ENCODE results near the gene CENPN. TPM values are rescaled to one million over a fixed set of nuclear protein-coding genes. Genes with fewer than 3 reads are reported as not detected.

The CENPN gene
- total and polyA plus RNA-seq, 10 donors, result 2.2 to 12.7 (median 6.2) TPM

- Histone ChIP-seq H3K27ac (peak overlapping the region in 3 of 8 donors; percentile 82 to 99 (median 98)), H3K4me3 (no peak overlapping the region), H3K4me1 (peaks cover 14 to 56% (median 38%) of the 10 kb centered on the region in 6 donors), H3K36me3 (no peaks in the 10 kb centered on the region), H3K27me3 (replicated peaks in 1 of 7) (no peaks in the 10 kb centered on the region), H3K9me3 (no peaks in the 10 kb centered on the region)
- TF ChIP-seq, protein P1, sequence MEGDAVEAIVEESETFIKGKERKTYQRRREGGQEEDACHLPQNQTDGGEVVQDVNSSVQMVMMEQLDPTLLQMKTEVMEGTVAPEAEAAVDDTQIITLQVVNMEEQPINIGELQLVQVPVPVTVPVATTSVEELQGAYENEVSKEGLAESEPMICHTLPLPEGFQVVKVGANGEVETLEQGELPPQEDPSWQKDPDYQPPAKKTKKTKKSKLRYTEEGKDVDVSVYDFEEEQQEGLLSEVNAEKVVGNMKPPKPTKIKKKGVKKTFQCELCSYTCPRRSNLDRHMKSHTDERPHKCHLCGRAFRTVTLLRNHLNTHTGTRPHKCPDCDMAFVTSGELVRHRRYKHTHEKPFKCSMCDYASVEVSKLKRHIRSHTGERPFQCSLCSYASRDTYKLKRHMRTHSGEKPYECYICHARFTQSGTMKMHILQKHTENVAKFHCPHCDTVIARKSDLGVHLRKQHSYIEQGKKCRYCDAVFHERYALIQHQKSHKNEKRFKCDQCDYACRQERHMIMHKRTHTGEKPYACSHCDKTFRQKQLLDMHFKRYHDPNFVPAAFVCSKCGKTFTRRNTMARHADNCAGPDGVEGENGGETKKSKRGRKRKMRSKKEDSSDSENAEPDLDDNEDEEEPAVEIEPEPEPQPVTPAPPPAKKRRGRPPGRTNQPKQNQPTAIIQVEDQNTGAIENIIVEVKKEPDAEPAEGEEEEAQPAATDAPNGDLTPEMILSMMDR (IDR thresholded peaks at IDR 0.05 in 8 of 11, conservative IDR thresholded peaks at IDR 0.05 in 3 of 11), result no peak
- TF ChIP-seq POLR2A (IDR thresholded peaks at IDR 0.05), result no peak
- no peak for TF ChIP-seq POLR2AphosphoS5 (IDR thresholded peaks at IDR 0.05)
- 74 to 88% (median 76%) methylated on average over 4 of the region's 4 CpGs for WGBS, 5 donors
- DNase-seq, result no peak
- intact Hi-C loops (cut with DNase I; ENCODE audit: low total_unique reads), result no loop called here
Observed at GRCh38 chr16:81003064-81003463, 4.0 kb upstream of the CENPN start.

- peaks cover 14 to 56% (median 37%) of the 10 kb centered on the region in 6 donors for H3K4me1 ChIP-seq
- H3K27me3 ChIP-seq (replicated peaks in 1 of 7), result no peaks in the 10 kb centered on the region
- H3K27ac ChIP-seq, result peak overlapping the region in 7 of 8 donors; percentile 73 to 99 (median 82)
- intact Hi-C loops (cut with DNase I; ENCODE audit: low total_unique reads), result no loop called here
- no peak for DNase-seq
- TF ChIP-seq POLR2AphosphoS5 (IDR thresholded peaks at IDR 0.05), result no peak
- TF ChIP-seq, protein P1 (IDR thresholded peaks at IDR 0.05 in 8 of 11, conservative IDR thresholded peaks at IDR 0.05 in 3 of 11), result no peak
- WGBS, 5 donors, result 44 to 63% (median 47%) methylated on average over 11 of the region's 11 CpGs
- no peaks in the 10 kb centered on the region for H3K36me3 ChIP-seq
- no peaks in the 10 kb centered on the region for H3K9me3 ChIP-seq
- H3K4me3 ChIP-seq, result peak overlapping the region; percentile 22 to 84 (median 39)
Observed at GRCh38 chr16:81003610-81004460, 3.2 kb upstream of the CENPN start.

- DNase-seq, result no peak
- H3K36me3 ChIP-seq, result no peaks in the 10 kb centered on the region
- WGBS, 5 donors, result 41 to 59% (median 48%) methylated on average over 14 of the region's 14 CpGs
- peak overlapping the region in 7 of 8 donors; percentile 73 to 99 (median 82) for H3K27ac ChIP-seq
- peaks cover 14 to 56% (median 37%) of the 10 kb centered on the region in 6 donors for H3K4me1 ChIP-seq
- TF ChIP-seq, protein P1 (IDR thresholded peaks at IDR 0.05 in 8 of 11, conservative IDR thresholded peaks at IDR 0.05 in 3 of 11), result peak; percentile 8 to 80 (median 69)
- no peak for TF ChIP-seq POLR2AphosphoS5 (IDR thresholded peaks at IDR 0.05)
- H3K4me3 ChIP-seq, result peak overlapping the region; percentile 22 to 95 (median 76)
- H3K27me3 ChIP-seq (replicated peaks in 1 of 7), result no peaks in the 10 kb centered on the region
- intact Hi-C loops (cut with DNase I; ENCODE audit: low total_unique reads), result no loop called here
- no peaks in the 10 kb centered on the region for H3K9me3 ChIP-seq
Observed at GRCh38 chr16:81004646-81005353, 2.2 kb upstream of the CENPN start.
